Caco-2 (cell line): Measurements from ENCODE around the gene TARP.

Source experiments
- BruUV-seq: library from RNA; stranded (reverse); fragments of 400-500 nt; replicated peaks from 2 replicates; lab custom pipeline; 2021; lab: Mats Ljungman, UMichigan
- CTCF ChIA-PET: fragments of 300-600 bp; sonication (Branson Sonifier 250); formaldehyde crosslinking; loops from one replicate; lab custom pipeline; 2022; ENCODE audit warnings: antibody characterized with exemption; lab: Charles Lee
- POLR2A ChIA-PET: fragments of 300-600 bp; sonication (Branson Sonifier 250); formaldehyde crosslinking; loops from one replicate; lab custom pipeline; 2022; ENCODE audit warnings: antibody characterized with exemption; lab: Charles Lee
- DNase-seq, 2 experiments: peaks; one replicate each; pipeline versions ENCODE4 v3.0.0 to v3.0.0-alpha.2; 2020 to 2022
- H3K27me3 ChIP-seq: replicated peaks from 2 replicates; pipeline ENCODE4 v1.6.0; 2011; ENCODE audit warnings: low read length; ENCODE audit not compliant: control insufficient read depth, insufficient read depth
- H3K36me3 ChIP-seq: 2 replicates; pipeline ENCODE4 v1.5.1; 2011; ENCODE audit warnings: low read length; ENCODE audit not compliant: control insufficient read depth, insufficient read depth
- H3K4me1 ChIP-seq: fragments of 250-450 bp; sonication (Bioruptor Pico); 2 replicates; pipeline ENCODE4 v1.5.1; 2020; ENCODE audit warnings: mild to moderate bottlenecking
- H3K4me3 ChIP-seq: 2 replicates; pipeline ENCODE4 v1.5.1; 2011; ENCODE audit warnings: low read depth, mild to moderate bottlenecking, control low read depth, low read length
- H3K9me3 ChIP-seq: fragments of 250-450 bp; sonication (Bioruptor Pico); 2 replicates; pipeline ENCODE4 v1.5.1; 2020; ENCODE audit warnings: mild to moderate bottlenecking, moderate library complexity
- H3K27ac Mint-ChIP-seq: one replicate; pipeline ENCODE4 v1.8.0; 2022; ENCODE audit warnings: mixed read lengths; ENCODE audit not compliant: unreplicated experiment
- H3K27me3 Mint-ChIP-seq: one replicate; pipeline ENCODE4 v1.8.0; 2022; ENCODE audit warnings: mixed read lengths; ENCODE audit not compliant: insufficient read depth, unreplicated experiment
- H3K36me3 Mint-ChIP-seq: one replicate; pipeline ENCODE4 v1.8.0; 2022; ENCODE audit warnings: mild to moderate bottlenecking, mixed read lengths; ENCODE audit not compliant: insufficient read depth, unreplicated experiment
- H3K4me1 Mint-ChIP-seq: one replicate; pipeline ENCODE4 v1.8.0; 2022; ENCODE audit warnings: low read depth, mixed read lengths; ENCODE audit not compliant: unreplicated experiment
- H3K4me3 Mint-ChIP-seq: one replicate; pipeline ENCODE4 v1.8.0; 2022; ENCODE audit warnings: mild to moderate bottlenecking, moderate library complexity, mixed read lengths; ENCODE audit not compliant: unreplicated experiment
- H3K9me3 Mint-ChIP-seq: one replicate; pipeline ENCODE4 v1.8.0; 2022; ENCODE audit warnings: mixed read lengths; ENCODE audit not compliant: unreplicated experiment
- CTCF ChIP-seq, 2 experiments: fragments of 200-600 bp in 1 of 2; IDR thresholded peaks; 1 replicate in 1 of 2; 2 replicates in 1 of 2; pipeline versions ENCODE4 v1.5.1 to v1.8.0; 2011 to 2022; ENCODE audit warnings: antibody characterized with exemption in 1 of 2, control low read depth in 1 of 2, inconsistent platforms in 1 of 2, low read depth in 1 of 2, low read length in 1 of 2, mild to moderate bottlenecking in 1 of 2, moderate library complexity in 1 of 2; ENCODE audit not compliant: insufficient read depth in 1 of 2, severe bottlenecking in 1 of 2, unreplicated experiment in 1 of 2
- intact Hi-C: fragments of 100-400 bp; cut with micrococcal nuclease; formaldehyde crosslinking; loops from one replicate; pipeline ENCODE4 v1.10.0; 2022; ENCODE audit not compliant: unreplicated experiment

The TARP gene

DNA sequence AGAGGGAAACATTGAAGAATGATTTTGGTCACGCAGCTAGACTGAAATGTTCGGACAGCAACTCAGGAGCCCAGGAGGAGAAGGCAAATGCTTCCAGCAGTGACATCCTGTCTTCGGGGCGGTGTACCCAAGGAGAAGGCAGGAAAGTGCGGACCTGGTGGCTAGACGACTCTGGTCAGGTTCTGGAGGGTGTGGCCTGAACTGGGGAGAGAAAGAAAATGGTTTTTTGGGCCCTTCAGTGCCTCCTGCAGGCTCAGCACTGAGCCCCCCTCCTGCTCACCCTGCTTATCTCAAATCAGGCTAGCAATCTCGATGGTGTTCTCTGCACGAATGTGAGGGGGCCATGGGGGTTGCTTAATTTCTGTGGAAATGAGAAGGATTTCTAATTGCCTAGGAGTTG, 26.7 kb upstream of the TARP start:
- H3K4me3 ChIP-seq, result no peak overlapping the region
- intact Hi-C loops, result no loop called here
- CTCF ChIA-PET, result no interaction called here
- H3K36me3 ChIP-seq, result no peaks in the 10 kb centered on the region
- H3K9me3 ChIP-seq, result no peaks in the 10 kb centered on the region
- H3K27me3 Mint-ChIP-seq, result peaks cover 17% of the 10 kb centered on the region
- no peaks in the 10 kb centered on the region for H3K4me1 ChIP-seq
- no peaks in the 10 kb centered on the region for H3K27me3 ChIP-seq
- POLR2A ChIA-PET, result no interaction called here
- no peaks in the 10 kb centered on the region for H3K9me3 Mint-ChIP-seq
- no TSS peak for BruUV-seq
- no peak for TF ChIP-seq CTCF (IDR thresholded peaks at IDR 0.05; ENCODE audit: insufficient read depth in 1 of 2, low read depth in 1 of 2, low read length in 1 of 2, severe bottlenecking in 1 of 2, unreplicated experiment in 1 of 2)
- H3K36me3 Mint-ChIP-seq, result no peaks in the 10 kb centered on the region
- no peak for DNase-seq
- H3K27ac Mint-ChIP-seq, result no peak overlapping the region
- H3K4me3 Mint-ChIP-seq, result no peak overlapping the region
- H3K4me1 Mint-ChIP-seq, result no peaks in the 10 kb centered on the region

DNA sequence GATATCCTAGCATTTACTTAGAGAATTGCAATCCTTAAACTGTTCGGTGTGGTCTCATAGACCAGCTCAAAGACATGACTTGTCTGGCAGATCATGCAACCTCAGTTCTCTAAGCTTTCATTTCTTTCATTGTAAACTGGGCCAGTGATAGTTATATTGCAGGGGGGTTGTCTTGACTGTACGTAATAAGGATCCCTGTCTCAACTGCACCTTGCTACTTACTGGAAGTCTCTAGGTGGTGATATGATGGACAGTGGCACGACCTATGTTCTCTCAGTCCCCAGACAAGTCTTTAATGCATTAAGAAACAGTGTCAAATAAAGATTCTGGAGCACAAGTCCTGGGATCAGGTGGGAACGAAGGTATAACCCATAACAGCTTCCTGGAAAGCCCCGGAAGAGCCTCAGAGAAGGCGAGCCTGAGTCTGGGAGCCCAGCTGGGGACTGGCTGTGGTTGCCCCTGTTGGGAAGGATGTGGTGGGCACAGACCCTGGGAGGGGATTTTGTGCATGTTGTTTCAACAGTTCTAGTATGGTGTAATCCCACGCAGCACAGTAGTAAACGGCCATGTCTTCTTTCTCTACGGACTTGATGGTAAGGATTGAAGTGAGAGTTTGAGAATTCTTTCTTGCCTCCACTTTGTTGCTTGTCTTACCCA, 26.0 kb upstream of the TARP start:
- H3K36me3 ChIP-seq, result no peaks in the 10 kb centered on the region
- ChIA-PET CTCF (no interaction called here), POLR2A (no interaction called here)
- no peaks in the 10 kb centered on the region for H3K4me1 ChIP-seq
- no TSS peak for BruUV-seq
- Mint-ChIP-seq H3K4me1 (no peaks in the 10 kb centered on the region), H3K9me3 (no peaks in the 10 kb centered on the region), H3K27ac (no peak overlapping the region), H3K27me3 (peaks cover 14% of the 10 kb centered on the region), H3K4me3 (no peak overlapping the region), H3K36me3 (no peaks in the 10 kb centered on the region)
- H3K4me3 ChIP-seq, result no peak overlapping the region
- no peaks in the 10 kb centered on the region for H3K27me3 ChIP-seq
- intact Hi-C loops, result no loop called here
- no peaks in the 10 kb centered on the region for H3K9me3 ChIP-seq
- DNase-seq, result no peak
- no peak for TF ChIP-seq CTCF (IDR thresholded peaks at IDR 0.05; ENCODE audit: insufficient read depth in 1 of 2, low read depth in 1 of 2, low read length in 1 of 2, severe bottlenecking in 1 of 2, unreplicated experiment in 1 of 2)

DNA sequence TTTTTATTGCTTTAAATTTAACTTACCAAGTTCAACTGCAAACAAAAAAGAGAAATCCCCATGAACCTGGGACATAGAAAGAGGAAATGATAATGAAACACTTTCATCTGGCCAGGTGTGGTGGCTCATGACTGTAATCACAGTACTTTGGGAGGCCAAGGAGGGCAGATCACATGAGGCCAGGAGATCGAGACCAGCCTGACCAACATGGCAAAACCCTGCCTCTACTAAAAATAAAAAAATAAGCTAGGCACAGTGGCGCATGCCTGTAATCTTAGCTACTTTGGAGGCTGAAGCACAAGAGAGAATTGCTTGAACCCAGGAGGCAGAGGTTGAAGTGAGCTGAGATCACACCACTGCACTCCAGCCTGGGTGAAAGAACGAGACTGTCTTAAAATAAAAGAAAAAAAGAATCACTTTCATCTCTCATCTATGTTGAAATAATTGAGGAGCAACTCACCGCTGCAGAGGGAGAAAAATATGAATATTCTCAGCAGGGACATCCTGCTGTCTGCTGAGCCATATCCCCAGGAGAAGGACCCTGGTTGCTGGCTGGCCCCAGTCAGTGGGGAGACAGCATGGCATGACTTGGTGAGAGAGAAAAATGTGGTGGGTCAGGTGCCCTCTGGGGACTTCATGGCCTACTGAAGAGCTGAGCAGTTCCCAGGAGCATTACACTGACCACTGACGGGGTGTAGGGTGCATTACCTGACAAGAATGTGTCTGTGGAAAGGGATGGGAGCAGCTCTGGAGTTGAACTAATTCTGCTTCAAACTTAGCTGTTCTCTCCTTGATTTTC, 22.8 kb upstream of the TARP start:
- no TSS peak for BruUV-seq
- POLR2A ChIA-PET, result no interaction called here
- H3K36me3 ChIP-seq, result no peaks in the 10 kb centered on the region
- H3K4me3 ChIP-seq, result no peak overlapping the region
- Mint-ChIP-seq H3K36me3 (no peaks in the 10 kb centered on the region), H3K27ac (no peak overlapping the region), H3K4me3 (no peak overlapping the region), H3K4me1 (no peaks in the 10 kb centered on the region), H3K27me3 (peaks cover 6% of the 10 kb centered on the region), H3K9me3 (no peaks in the 10 kb centered on the region)
- no peak for TF ChIP-seq CTCF (IDR thresholded peaks at IDR 0.05; ENCODE audit: insufficient read depth in 1 of 2, low read depth in 1 of 2, low read length in 1 of 2, severe bottlenecking in 1 of 2, unreplicated experiment in 1 of 2)
- no peaks in the 10 kb centered on the region for H3K4me1 ChIP-seq
- no peak for DNase-seq
- CTCF ChIA-PET, result no interaction called here
- intact Hi-C loops, result no loop called here
- no peaks in the 10 kb centered on the region for H3K9me3 ChIP-seq
- H3K27me3 ChIP-seq, result no peaks in the 10 kb centered on the region
